ENCODE measurements around the gene CORO2B. TPM values are rescaled to one million over a fixed set of nuclear protein-coding genes. Genes with fewer than 3 reads are reported as not detected.

The CORO2B gene
- polyA plus RNA-seq, 1 donor from 2014 or later: 15.1 TPM

DNA sequence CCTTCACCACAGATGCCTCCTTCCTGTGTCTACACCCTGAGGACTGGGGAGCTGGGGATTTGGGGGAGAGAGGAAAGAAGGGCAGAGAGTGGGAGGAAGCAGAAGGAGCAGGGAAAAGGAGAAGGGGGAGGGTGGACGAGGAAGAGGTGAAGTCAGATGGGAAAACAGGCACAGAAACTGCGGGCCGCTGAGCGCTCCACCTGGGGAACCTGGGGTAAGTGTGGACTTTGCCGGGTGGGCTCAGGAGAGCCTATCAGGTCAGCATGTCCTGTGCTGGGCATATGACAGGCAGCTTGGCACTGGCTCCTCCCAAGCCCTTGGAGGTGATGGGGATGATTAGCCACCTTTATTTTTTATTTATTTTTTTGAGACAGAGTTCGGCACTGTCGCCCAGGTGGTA, 62.6 kb downstream of the CORO2B start:
- Histone ChIP-seq H3K36me3 (ENCODE audit: insufficient read depth, low read length) (no peaks in the 10 kb centered on the region), H2AFZ (ENCODE audit: low read depth, low read length) (no peak overlapping the region), H3F3A (ENCODE audit: insufficient read depth, low read length, poor library complexity, severe bottlenecking) (no peaks in the 10 kb centered on the region), H4K20me1 (ENCODE audit: insufficient read depth) (no peaks in the 10 kb centered on the region), H3K79me2 (replicated peaks; ENCODE audit: insufficient read depth, low read length) (peaks cover 3% of the 10 kb centered on the region), H3K9me3 (ENCODE audit: low read length) (no peaks in the 10 kb centered on the region), H3K27ac (ENCODE audit: low read length) (no peak overlapping the region), H3K4me2 (ENCODE audit: low read length) (no peak overlapping the region), H3K4me3 (ENCODE audit: low read length) (no peak overlapping the region), H3K9ac (ENCODE audit: low read length) (no peak overlapping the region), H3K9me2 (ENCODE audit: insufficient read depth, low read length) (no peaks in the 10 kb centered on the region), H3K27me3 (ENCODE audit: insufficient read depth, low read depth, low read length) (no peaks in the 10 kb centered on the region)
- TF ChIP-seq RAD21 (conservative IDR thresholded peaks at IDR 0.05): no peak
- TF ChIP-seq EZH2 (IDR thresholded peaks at IDR 0.05; ENCODE audit: borderline replicate concordance, insufficient read depth, low read length, poor library complexity, severe bottlenecking): no peak
- TF ChIP-seq MXI1 (conservative IDR thresholded peaks at IDR 0.05; ENCODE audit: poor library complexity, severe bottlenecking): no peak
- TF ChIP-seq, protein P1, sequence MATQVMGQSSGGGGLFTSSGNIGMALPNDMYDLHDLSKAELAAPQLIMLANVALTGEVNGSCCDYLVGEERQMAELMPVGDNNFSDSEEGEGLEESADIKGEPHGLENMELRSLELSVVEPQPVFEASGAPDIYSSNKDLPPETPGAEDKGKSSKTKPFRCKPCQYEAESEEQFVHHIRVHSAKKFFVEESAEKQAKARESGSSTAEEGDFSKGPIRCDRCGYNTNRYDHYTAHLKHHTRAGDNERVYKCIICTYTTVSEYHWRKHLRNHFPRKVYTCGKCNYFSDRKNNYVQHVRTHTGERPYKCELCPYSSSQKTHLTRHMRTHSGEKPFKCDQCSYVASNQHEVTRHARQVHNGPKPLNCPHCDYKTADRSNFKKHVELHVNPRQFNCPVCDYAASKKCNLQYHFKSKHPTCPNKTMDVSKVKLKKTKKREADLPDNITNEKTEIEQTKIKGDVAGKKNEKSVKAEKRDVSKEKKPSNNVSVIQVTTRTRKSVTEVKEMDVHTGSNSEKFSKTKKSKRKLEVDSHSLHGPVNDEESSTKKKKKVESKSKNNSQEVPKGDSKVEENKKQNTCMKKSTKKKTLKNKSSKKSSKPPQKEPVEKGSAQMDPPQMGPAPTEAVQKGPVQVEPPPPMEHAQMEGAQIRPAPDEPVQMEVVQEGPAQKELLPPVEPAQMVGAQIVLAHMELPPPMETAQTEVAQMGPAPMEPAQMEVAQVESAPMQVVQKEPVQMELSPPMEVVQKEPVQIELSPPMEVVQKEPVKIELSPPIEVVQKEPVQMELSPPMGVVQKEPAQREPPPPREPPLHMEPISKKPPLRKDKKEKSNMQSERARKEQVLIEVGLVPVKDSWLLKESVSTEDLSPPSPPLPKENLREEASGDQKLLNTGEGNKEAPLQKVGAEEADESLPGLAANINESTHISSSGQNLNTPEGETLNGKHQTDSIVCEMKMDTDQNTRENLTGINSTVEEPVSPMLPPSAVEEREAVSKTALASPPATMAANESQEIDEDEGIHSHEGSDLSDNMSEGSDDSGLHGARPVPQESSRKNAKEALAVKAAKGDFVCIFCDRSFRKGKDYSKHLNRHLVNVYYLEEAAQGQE (IDR thresholded peaks at IDR 0.05; ENCODE audit: borderline replicate concordance): no peak
- no peak for TF ChIP-seq EP300 (conservative IDR thresholded peaks at IDR 0.05; ENCODE audit: poor library complexity, severe bottlenecking)
- TF ChIP-seq POLR2AphosphoS5 (IDR thresholded peaks at IDR 0.05): no peak
- no peak for TF ChIP-seq TAF1 (IDR thresholded peaks at IDR 0.05; ENCODE audit: low read depth)

DNA sequence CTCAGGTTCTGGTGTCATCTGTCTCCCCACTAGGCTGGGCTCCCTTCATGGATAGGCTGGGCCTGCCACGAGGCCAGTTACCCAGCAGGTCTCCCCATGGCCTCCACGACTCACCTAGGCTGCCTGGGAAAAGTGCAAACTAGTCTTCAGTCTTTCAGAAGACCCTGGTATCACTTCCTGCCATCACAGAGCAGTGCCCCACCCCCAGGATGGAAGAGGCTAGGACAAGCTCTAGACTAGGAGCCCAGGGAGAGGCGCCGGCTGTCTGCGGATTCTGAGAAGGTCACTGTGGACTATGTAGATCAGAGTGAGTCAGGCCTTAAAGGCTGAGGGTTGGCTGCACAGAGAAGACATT, 63.7 kb downstream of the CORO2B start:
- no peaks in the 10 kb centered on the region for H3K27me3 ChIP-seq (ENCODE audit: insufficient read depth, low read depth, low read length)
- no peaks in the 10 kb centered on the region for H3F3A ChIP-seq (ENCODE audit: insufficient read depth, low read length, poor library complexity, severe bottlenecking)
- H3K4me3 ChIP-seq (ENCODE audit: low read length): no peak overlapping the region
- no peak overlapping the region for H2AFZ ChIP-seq (ENCODE audit: low read depth, low read length)
- H4K20me1 ChIP-seq (ENCODE audit: insufficient read depth): no peaks in the 10 kb centered on the region
- H3K9ac ChIP-seq (ENCODE audit: low read length): no peak overlapping the region
- H3K27ac ChIP-seq (ENCODE audit: low read length): no peak overlapping the region
- peaks cover 3% of the 10 kb centered on the region for H3K79me2 ChIP-seq (replicated peaks; ENCODE audit: insufficient read depth, low read length)
- no peaks in the 10 kb centered on the region for H3K36me3 ChIP-seq (ENCODE audit: insufficient read depth, low read length)
- H3K9me2 ChIP-seq (ENCODE audit: insufficient read depth, low read length): no peaks in the 10 kb centered on the region
- TF ChIP-seq, protein P1 (IDR thresholded peaks at IDR 0.05; ENCODE audit: borderline replicate concordance): no peak
- no peak for TF ChIP-seq MXI1 (conservative IDR thresholded peaks at IDR 0.05; ENCODE audit: poor library complexity, severe bottlenecking)
- no peak for TF ChIP-seq EP300 (conservative IDR thresholded peaks at IDR 0.05; ENCODE audit: poor library complexity, severe bottlenecking)
- no peak for TF ChIP-seq TAF1 (IDR thresholded peaks at IDR 0.05; ENCODE audit: low read depth)
- no peak for TF ChIP-seq POLR2AphosphoS5 (IDR thresholded peaks at IDR 0.05)
- no peak for TF ChIP-seq SMC3 (conservative IDR thresholded peaks at IDR 0.05; ENCODE audit: poor library complexity)
- TF ChIP-seq EZH2 (IDR thresholded peaks at IDR 0.05; ENCODE audit: borderline replicate concordance, insufficient read depth, low read length, poor library complexity, severe bottlenecking): no peak
- no peak for TF ChIP-seq RAD21 (conservative IDR thresholded peaks at IDR 0.05)
- TF ChIP-seq, protein P2, sequence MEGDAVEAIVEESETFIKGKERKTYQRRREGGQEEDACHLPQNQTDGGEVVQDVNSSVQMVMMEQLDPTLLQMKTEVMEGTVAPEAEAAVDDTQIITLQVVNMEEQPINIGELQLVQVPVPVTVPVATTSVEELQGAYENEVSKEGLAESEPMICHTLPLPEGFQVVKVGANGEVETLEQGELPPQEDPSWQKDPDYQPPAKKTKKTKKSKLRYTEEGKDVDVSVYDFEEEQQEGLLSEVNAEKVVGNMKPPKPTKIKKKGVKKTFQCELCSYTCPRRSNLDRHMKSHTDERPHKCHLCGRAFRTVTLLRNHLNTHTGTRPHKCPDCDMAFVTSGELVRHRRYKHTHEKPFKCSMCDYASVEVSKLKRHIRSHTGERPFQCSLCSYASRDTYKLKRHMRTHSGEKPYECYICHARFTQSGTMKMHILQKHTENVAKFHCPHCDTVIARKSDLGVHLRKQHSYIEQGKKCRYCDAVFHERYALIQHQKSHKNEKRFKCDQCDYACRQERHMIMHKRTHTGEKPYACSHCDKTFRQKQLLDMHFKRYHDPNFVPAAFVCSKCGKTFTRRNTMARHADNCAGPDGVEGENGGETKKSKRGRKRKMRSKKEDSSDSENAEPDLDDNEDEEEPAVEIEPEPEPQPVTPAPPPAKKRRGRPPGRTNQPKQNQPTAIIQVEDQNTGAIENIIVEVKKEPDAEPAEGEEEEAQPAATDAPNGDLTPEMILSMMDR (IDR thresholded peaks at IDR 0.05; ENCODE audit: poor library complexity, severe bottlenecking): no peak
- H3K9me3 ChIP-seq (ENCODE audit: low read length): no peaks in the 10 kb centered on the region
- H3K4me2 ChIP-seq (ENCODE audit: low read length): no peak overlapping the region

Data from neural cell (in vitro differentiated cells).